Embryonic facial prominence (tissue), 1 donor: Measurements from ENCODE around the gene C3orf85.

ENCODE experiments used
- DNase-seq: peaks from one replicate; pipeline ENCODE4 v3.0.0-alpha.2; 2016; ENCODE audit errors: extremely low spot score

The C3orf85 gene

GRCh38 chr3:109152320-109152719 is 15.8 kb downstream of the C3orf85 start:
- no peak for DNase-seq

- no peak for DNase-seq
These were observed 18.5 kb downstream of the C3orf85 start for GRCh38 chr3:109154979-109155378.

- no peak for DNase-seq
These were observed 19.3 kb downstream of the C3orf85 start for GRCh38 chr3:109155828-109156227.

GRCh38 chr3:109161487-109162123 is 25.1 kb downstream of the C3orf85 start:
- DNase-seq, result no peak

- no peak for DNase-seq
These were observed 29.4 kb downstream of the C3orf85 start for GRCh38 chr3:109165905-109166304.

GRCh38 chr3:109171479-109171878 is 35.0 kb downstream of the C3orf85 start:
- no peak for DNase-seq

GRCh38 chr3:109175411-109175810 is 38.9 kb downstream of the C3orf85 start:
- DNase-seq, result no peak

GRCh38 chr3:109176726-109177125 is 40.2 kb downstream of the C3orf85 start:
- DNase-seq, result no peak

GRCh38 chr3:109177908-109178307 is 41.4 kb downstream of the C3orf85 start:
- DNase-seq, result no peak

GRCh38 chr3:109178708-109179107 is 42.2 kb downstream of the C3orf85 start:
- no peak for DNase-seq

GRCh38 chr3:109184726-109185125 is 48.2 kb downstream of the C3orf85 start:
- no peak for DNase-seq

GRCh38 chr3:109187390-109187789 is 50.9 kb downstream of the C3orf85 start:
- no peak for DNase-seq

- DNase-seq, result no peak
These were observed 52.2 kb downstream of the C3orf85 start for GRCh38 chr3:109188741-109189140.

- no peak for DNase-seq
These were observed 54.9 kb downstream of the C3orf85 start for GRCh38 chr3:109191421-109191820.

GRCh38 chr3:109195815-109196214 is 59.3 kb downstream of the C3orf85 start:
- no peak for DNase-seq
